HEK293 (cell line): ENCODE results near the gene C5AR2.
A peak's percentile ranks its signal among the peaks of the same experiment; 100 is the strongest.

Experiments
- CTCF ChIA-PET: fragments of 350-600 bp; formaldehyde crosslinking; extraction: SDS; loops from one replicate; lab custom pipeline; 2021; ENCODE audit warnings: antibody characterized with exemption; lab: Yijun Ruan, JAX
- POLR2A ChIA-PET: fragments of 300-600 bp; formaldehyde crosslinking; extraction: SDS; loops from one replicate; lab custom pipeline; 2020; ENCODE audit warnings: antibody characterized with exemption, inconsistent platforms; lab: Yijun Ruan, JAX
- H3K27ac ChIP-seq: fragments of 200-500 bp; sonication (Bioruptor generic); 2 replicates; pipeline ENCODE4 v1.5.1; 2014; ENCODE audit warnings: low read depth, low read length, control low read depth, inconsistent platforms; ENCODE audit errors: extremely low read depth
- H3K36me3 ChIP-seq, 2 experiments: fragments of 200-500 bp in 1 of 2; sonication (Bioruptor generic) in 1 of 2; 1 replicate in 1 of 2; 2 replicates in 1 of 2; pipeline ENCODE4 v1.5.1; 2014 to 2017; ENCODE audit warnings: inconsistent platforms in 2 of 2, low read length in 2 of 2; ENCODE audit not compliant: control insufficient read depth in 2 of 2, insufficient read depth in 1 of 2
- H3K4me1 ChIP-seq: fragments of 200-500 bp; sonication (Bioruptor generic); 2 replicates; pipeline ENCODE4 v1.5.1; 2014; ENCODE audit warnings: mild to moderate bottlenecking, low read length, inconsistent platforms; ENCODE audit not compliant: control insufficient read depth, insufficient read depth
- H3K4me3 ChIP-seq: 2 replicates; pipeline ENCODE4 v1.5.1; 2011; ENCODE audit warnings: low read depth, mild to moderate bottlenecking, control low read depth, low read length, moderate library complexity
- H3K9me3 ChIP-seq: fragments of 200-500 bp; sonication (Bioruptor generic); 2 replicates; pipeline ENCODE4 v1.5.1; 2014; ENCODE audit warnings: low read depth, low read length, inconsistent platforms; ENCODE audit not compliant: control insufficient read depth, insufficient read depth
- GLIS1 ChIP-seq: fragments of 450-650 bp; formaldehyde crosslinking; IDR thresholded peaks from 2 replicates; pipeline ENCODE4 v1.5.1; 2016; ENCODE audit warnings: missing biosample characterization, missing genetic modification characterization
- GLIS2 ChIP-seq: fragments of 450-650 bp; formaldehyde crosslinking; IDR thresholded peaks from 2 replicates; pipeline ENCODE4 v1.5.1; 2016; ENCODE audit warnings: missing biosample characterization, missing genetic modification characterization
- ZBTB21 ChIP-seq: fragments of 450-650 bp; formaldehyde crosslinking; IDR thresholded peaks from 2 replicates; pipeline ENCODE4 v1.5.1; 2017; ENCODE audit warnings: missing biosample characterization, missing genetic modification characterization
- ZFP69B ChIP-seq: fragments of 450-650 bp; formaldehyde crosslinking; IDR thresholded peaks from 2 replicates; pipeline ENCODE4 v1.5.1; 2016; ENCODE audit warnings: missing biosample characterization, missing genetic modification characterization
- ZNF10 ChIP-seq: fragments of 450-650 bp; formaldehyde crosslinking; IDR thresholded peaks from 2 replicates; pipeline ENCODE4 v1.5.1; 2017; ENCODE audit warnings: missing biosample characterization, missing genetic modification characterization
- ZNF146 ChIP-seq: fragments of 450-650 bp; formaldehyde crosslinking; IDR thresholded peaks from 2 replicates; pipeline ENCODE4 v1.5.1; 2016; ENCODE audit warnings: missing biosample characterization, missing genetic modification characterization
- ZNF202 ChIP-seq: fragments of 450-650 bp; formaldehyde crosslinking; IDR thresholded peaks from 2 replicates; pipeline ENCODE4 v1.5.1; 2016; ENCODE audit warnings: missing biosample characterization, missing genetic modification characterization, borderline replicate concordance
- ZNF211 ChIP-seq: fragments of 450-650 bp; formaldehyde crosslinking; IDR thresholded peaks from 2 replicates; pipeline ENCODE4 v1.5.1; 2016; ENCODE audit warnings: low read depth, missing biosample characterization, missing genetic modification characterization
- ZNF239 ChIP-seq: fragments of 450-650 bp; formaldehyde crosslinking; IDR thresholded peaks from 2 replicates; pipeline ENCODE4 v1.5.1; 2016; ENCODE audit warnings: missing biosample characterization, missing genetic modification characterization
- ZNF274 ChIP-seq, 2 experiments: fragments of 200-500 bp in 1 of 2; fragments of 450-650 bp in 1 of 2; sonication (Bioruptor generic) in 1 of 2; formaldehyde crosslinking in 1 of 2; IDR thresholded peaks; 2 replicates each; pipeline versions ENCODE4 v1.5.1 to v1.6.1; 2014 to 2016; ENCODE audit warnings: borderline replicate concordance in 1 of 2, inconsistent platforms in 1 of 2, low read length in 1 of 2, missing biosample characterization in 1 of 2, missing genetic modification characterization in 1 of 2
- ZNF514 ChIP-seq: fragments of 450-650 bp; formaldehyde crosslinking; IDR thresholded peaks from 2 replicates; pipeline ENCODE4 v1.5.1; 2016; ENCODE audit warnings: missing biosample characterization, missing genetic modification characterization
- ZNF558 ChIP-seq: fragments of 450-650 bp; formaldehyde crosslinking; IDR thresholded peaks from 2 replicates; pipeline ENCODE4 v1.5.1; 2016; ENCODE audit warnings: missing biosample characterization, missing genetic modification characterization
- ZNF561 ChIP-seq: fragments of 450-650 bp; IDR thresholded peaks from 2 replicates; pipeline ENCODE4 v1.5.1; 2018; ENCODE audit warnings: missing biosample characterization, missing genetic modification characterization, borderline replicate concordance
- ZNF610 ChIP-seq: fragments of 450-650 bp; formaldehyde crosslinking; IDR thresholded peaks from 2 replicates; pipeline ENCODE4 v1.5.1; 2016; ENCODE audit warnings: missing biosample characterization, missing genetic modification characterization, borderline replicate concordance
- ZNF629 ChIP-seq: fragments of 450-650 bp; formaldehyde crosslinking; IDR thresholded peaks from 2 replicates; pipeline ENCODE4 v1.5.1; 2017; ENCODE audit warnings: missing biosample characterization, missing genetic modification characterization
- ZNF701 ChIP-seq: fragments of 450-650 bp; formaldehyde crosslinking; IDR thresholded peaks from 2 replicates; pipeline ENCODE4 v1.5.1; 2016; ENCODE audit warnings: missing biosample characterization, missing genetic modification characterization
- ZNF776 ChIP-seq: fragments of 450-650 bp; formaldehyde crosslinking; IDR thresholded peaks from 2 replicates; pipeline ENCODE4 v1.5.0; 2017; ENCODE audit warnings: missing biosample characterization, missing genetic modification characterization, borderline replicate concordance
- TF ChIP-seq, protein P1 (sequence below): fragments of 450-650 bp; formaldehyde crosslinking; IDR thresholded peaks from 2 replicates; pipeline ENCODE4 v1.5.1; 2016; ENCODE audit warnings: missing biosample characterization, missing genetic modification characterization
- TF ChIP-seq, protein P2 (sequence below): fragments of 450-650 bp; formaldehyde crosslinking; IDR thresholded peaks from 2 replicates; pipeline ENCODE4 v1.5.1; 2016; ENCODE audit warnings: missing biosample characterization, missing genetic modification characterization, borderline replicate concordance
- TF ChIP-seq, protein P3 (sequence below): fragments of 450-650 bp; formaldehyde crosslinking; IDR thresholded peaks from 2 replicates; pipeline ENCODE4 v1.5.1; 2017; ENCODE audit warnings: missing biosample characterization, missing genetic modification characterization
- TF ChIP-seq, protein P4 (sequence below): fragments of 450-650 bp; formaldehyde crosslinking; IDR thresholded peaks from 2 replicates; pipeline ENCODE4 v1.5.1; 2016; ENCODE audit warnings: missing biosample characterization, missing genetic modification characterization

The C5AR2 gene

DNA sequence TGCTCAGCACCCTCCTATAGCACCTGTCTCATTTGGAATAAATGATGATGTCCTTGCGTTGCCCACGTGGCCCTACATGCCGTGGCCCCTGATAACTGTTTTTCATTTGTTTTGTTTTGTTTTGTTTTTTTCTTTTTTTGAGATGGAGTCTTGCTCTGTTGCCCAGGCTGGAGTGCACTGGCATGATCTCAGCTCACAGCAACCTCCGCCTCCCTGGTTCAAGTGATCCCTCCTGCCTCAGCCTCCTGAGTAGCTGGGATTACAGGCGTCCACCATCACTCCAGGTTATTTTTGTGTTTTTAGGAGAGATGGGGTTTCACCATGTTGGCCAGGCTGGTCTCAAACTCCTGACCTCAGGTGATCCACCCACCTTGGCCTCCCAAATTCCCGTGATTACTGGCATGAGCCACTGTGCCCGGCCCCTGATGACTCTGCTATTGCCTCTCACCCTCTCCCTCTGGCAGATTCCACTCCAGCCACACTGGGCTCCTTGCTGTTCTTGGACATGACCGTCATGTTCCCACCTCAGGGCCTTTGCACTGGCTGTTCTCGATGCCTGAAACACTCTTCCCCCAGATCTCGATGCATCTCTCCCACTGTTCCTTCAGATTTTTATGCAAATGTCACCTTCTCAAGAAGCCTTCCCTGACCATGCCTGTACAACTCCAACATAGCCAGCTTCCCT lies 7.4 kb downstream of the C5AR2 start (continued):
- no peak for TF ChIP-seq ZNF558 (tag by site-specific recombination)
- TF ChIP-seq ZNF211, result no peak
- no peak for TF ChIP-seq ZNF274 (IDR thresholded peaks at IDR 0.05; ENCODE audit: low read length)
- TF ChIP-seq ZNF274 (tag by site-specific recombination; IDR thresholded peaks at IDR 0.05; ENCODE audit: borderline replicate concordance), result no peak
- TF ChIP-seq, protein P1, sequence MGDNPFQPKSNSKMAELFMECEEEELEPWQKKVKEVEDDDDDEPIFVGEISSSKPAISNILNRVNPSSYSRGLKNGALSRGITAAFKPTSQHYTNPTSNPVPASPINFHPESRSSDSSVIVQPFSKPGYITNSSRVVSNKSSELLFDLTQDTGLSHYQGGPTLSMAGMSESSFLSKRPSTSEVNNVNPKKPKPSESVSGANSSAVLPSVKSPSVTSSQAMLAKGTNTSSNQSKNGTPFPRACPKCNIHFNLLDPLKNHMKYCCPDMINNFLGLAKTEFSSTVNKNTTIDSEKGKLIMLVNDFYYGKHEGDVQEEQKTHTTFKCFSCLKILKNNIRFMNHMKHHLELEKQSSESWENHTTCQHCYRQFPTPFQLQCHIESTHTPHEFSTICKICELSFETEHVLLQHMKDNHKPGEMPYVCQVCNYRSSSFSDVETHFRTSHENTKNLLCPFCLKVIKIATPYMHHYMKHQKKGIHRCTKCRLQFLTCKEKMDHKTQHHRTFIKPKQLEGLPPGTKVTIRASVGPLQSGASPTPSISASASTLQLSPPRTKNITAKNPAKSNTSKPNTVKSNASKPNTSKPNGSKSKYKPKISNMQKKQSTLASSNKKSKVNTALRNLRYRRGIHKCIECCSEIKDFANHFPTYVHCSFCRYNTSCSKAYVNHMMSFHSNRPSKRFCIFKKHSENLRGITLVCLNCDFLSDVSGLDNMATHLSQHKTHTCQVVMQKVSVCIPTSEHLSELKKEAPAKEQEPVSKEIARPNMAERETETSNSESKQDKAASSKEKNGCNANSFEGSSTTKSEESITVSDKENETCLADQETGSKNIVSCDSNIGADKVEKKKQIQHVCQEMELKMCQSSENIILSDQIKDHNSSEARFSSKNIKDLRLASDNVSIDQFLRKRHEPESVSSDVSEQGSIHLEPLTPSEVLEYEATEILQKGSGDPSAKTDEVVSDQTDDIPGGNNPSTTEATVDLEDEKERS (tag by site-specific recombination), result 0 out of 2 replicates have a peak, but pooled peaks have one; percentile 29
- no peak for TF ChIP-seq ZNF610 (tag by site-specific recombination)
- TF ChIP-seq ZNF10 (tag by site-specific recombination), result 0 out of 2 replicates have a peak, but pooled peaks have one; percentile 10
- no peak for TF ChIP-seq GLIS1 (tag by site-specific recombination)

DNA sequence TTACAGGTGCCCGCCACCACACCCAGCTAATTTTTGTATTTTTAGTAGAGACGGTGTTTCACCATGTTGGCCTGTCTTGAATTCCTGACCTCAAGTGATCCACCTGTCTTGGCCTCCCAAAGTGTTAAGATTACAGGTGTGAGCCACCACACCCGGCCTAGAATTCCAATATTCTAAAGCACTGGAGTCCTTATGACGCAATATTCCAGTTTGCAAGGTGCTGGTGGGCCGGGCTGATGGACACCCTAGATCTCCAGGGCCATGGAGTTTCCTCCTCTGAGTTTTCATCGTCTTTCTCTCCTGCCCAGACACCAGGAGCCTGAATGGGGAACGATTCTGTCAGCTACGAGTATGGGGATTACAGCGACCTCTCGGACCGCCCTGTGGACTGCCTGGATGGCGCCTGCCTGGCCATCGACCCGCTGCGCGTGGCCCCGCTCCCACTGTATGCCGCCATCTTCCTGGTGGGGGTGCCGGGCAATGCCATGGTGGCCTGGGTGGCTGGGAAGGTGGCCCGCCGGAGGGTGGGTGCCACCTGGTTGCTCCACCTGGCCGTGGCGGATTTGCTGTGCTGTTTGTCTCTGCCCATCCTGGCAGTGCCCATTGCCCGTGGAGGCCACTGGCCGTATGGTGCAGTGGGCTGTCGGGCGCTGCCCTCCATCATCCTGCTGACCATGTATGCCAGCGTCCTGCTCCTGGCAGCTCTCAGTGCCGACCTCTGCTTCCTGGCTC lies 8.7 kb downstream of the C5AR2 start:
- H3K36me3 ChIP-seq, result no peaks in the 10 kb centered on the region
- H3K4me1 ChIP-seq, result no peaks in the 10 kb centered on the region
- ChIA-PET CTCF (interaction anchor here (0.6 to 2.8 kb wide), 4 partner anchors 8 to 75 kb away, joined by 3 to 20 read pairs (median 6); partner anchors contain the start of gene DHX34), POLR2A (interaction anchor here (0.5 kb wide), 1 partner anchor 62 kb away, joined by 7 read pairs; no protein-coding TSS in a partner anchor)
- no peak overlapping the region for H3K27ac ChIP-seq
- TF ChIP-seq, protein P2, sequence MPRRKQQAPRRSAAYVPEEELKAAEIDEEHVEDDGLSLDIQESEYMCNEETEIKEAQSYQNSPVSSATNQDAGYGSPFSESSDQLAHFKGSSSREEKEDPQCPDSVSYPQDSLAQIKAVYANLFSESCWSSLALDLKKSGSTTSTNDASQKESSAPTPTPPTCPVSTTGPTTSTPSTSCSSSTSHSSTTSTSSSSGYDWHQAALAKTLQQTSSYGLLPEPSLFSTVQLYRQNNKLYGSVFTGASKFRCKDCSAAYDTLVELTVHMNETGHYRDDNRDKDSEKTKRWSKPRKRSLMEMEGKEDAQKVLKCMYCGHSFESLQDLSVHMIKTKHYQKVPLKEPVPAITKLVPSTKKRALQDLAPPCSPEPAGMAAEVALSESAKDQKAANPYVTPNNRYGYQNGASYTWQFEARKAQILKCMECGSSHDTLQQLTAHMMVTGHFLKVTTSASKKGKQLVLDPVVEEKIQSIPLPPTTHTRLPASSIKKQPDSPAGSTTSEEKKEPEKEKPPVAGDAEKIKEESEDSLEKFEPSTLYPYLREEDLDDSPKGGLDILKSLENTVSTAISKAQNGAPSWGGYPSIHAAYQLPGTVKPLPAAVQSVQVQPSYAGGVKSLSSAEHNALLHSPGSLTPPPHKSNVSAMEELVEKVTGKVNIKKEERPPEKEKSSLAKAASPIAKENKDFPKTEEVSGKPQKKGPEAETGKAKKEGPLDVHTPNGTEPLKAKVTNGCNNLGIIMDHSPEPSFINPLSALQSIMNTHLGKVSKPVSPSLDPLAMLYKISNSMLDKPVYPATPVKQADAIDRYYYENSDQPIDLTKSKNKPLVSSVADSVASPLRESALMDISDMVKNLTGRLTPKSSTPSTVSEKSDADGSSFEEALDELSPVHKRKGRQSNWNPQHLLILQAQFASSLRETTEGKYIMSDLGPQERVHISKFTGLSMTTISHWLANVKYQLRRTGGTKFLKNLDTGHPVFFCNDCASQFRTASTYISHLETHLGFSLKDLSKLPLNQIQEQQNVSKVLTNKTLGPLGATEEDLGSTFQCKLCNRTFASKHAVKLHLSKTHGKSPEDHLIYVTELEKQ (tag by site-specific recombination), result no peak
- TF ChIP-seq ZNF561 (tag by site-specific recombination) (no peak), ZNF629 (tag by site-specific recombination) (no peak), GLIS2 (no peak), ZNF776 (no peak)
- no peaks in the 10 kb centered on the region for H3K9me3 ChIP-seq
- H3K4me3 ChIP-seq, result no peak overlapping the region

DNA sequence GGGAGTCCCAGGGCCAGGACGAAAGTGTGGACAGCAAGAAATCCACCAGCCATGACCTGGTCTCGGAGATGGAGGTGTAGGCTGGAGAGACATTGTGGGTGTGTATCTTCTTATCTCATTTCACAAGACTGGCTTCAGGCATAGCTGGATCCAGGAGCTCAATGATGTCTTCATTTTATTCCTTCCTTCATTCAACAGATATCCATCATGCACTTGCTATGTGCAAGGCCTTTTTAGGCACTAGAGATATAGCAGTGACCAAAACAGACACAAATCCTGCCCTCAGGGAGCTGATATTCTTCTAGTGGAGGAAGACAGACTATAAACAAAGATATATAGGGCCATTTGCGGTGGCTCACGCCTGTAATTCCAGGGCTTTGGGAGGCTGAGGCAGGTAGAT lies 9.8 kb downstream of the C5AR2 start:
- Histone ChIP-seq H3K4me3 (no peak overlapping the region), H3K4me1 (no peaks in the 10 kb centered on the region), H3K36me3 (no peaks in the 10 kb centered on the region), H3K27ac (no peak overlapping the region), H3K9me3 (no peaks in the 10 kb centered on the region)
- POLR2A ChIA-PET, result interaction anchor here (0.9 kb wide), 1 partner anchor 85 kb away, joined by 3 read pairs; the partner anchor contains the start of gene CCDC9
- CTCF ChIA-PET, result interaction anchor here (0.5 to 1.3 kb wide), 3 partner anchors 10 to 1934 kb away, joined by 3 to 4 read pairs (median 4); no protein-coding TSS in a partner anchor
- TF ChIP-seq, protein P3, sequence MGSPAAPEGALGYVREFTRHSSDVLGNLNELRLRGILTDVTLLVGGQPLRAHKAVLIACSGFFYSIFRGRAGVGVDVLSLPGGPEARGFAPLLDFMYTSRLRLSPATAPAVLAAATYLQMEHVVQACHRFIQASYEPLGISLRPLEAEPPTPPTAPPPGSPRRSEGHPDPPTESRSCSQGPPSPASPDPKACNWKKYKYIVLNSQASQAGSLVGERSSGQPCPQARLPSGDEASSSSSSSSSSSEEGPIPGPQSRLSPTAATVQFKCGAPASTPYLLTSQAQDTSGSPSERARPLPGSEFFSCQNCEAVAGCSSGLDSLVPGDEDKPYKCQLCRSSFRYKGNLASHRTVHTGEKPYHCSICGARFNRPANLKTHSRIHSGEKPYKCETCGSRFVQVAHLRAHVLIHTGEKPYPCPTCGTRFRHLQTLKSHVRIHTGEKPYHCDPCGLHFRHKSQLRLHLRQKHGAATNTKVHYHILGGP (tag by site-specific recombination), result no peak
- no peak for TF ChIP-seq ZFP69B (tag by site-specific recombination)
- TF ChIP-seq ZNF514 (tag by site-specific recombination), result no peak
- no peak for TF ChIP-seq ZNF202 (tag by site-specific recombination)
- TF ChIP-seq ZNF146, result no peak
- no peak for TF ChIP-seq ZNF701 (tag by site-specific recombination)
- no peak for TF ChIP-seq ZBTB21 (tag by site-specific recombination)
- TF ChIP-seq, protein P4, sequence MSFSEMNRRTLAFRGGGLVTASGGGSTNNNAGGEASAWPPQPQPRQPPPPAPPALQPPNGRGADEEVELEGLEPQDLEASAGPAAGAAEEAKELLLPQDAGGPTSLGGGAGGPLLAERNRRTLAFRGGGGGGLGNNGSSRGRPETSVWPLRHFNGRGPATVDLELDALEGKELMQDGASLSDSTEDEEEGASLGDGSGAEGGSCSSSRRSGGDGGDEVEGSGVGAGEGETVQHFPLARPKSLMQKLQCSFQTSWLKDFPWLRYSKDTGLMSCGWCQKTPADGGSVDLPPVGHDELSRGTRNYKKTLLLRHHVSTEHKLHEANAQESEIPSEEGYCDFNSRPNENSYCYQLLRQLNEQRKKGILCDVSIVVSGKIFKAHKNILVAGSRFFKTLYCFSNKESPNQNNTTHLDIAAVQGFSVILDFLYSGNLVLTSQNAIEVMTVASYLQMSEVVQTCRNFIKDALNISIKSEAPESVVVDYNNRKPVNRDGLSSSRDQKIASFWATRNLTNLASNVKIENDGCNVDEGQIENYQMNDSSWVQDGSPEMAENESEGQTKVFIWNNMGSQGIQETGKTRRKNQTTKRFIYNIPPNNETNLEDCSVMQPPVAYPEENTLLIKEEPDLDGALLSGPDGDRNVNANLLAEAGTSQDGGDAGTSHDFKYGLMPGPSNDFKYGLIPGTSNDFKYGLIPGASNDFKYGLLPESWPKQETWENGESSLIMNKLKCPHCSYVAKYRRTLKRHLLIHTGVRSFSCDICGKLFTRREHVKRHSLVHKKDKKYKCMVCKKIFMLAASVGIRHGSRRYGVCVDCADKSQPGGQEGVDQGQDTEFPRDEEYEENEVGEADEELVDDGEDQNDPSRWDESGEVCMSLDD, result no peak
- no peak for TF ChIP-seq ZNF239 (tag by site-specific recombination)
